G401 (cell line): ENCODE data around the gene LYL1. TPM values are rescaled to one million over a fixed set of nuclear protein-coding genes. Genes with fewer than 3 reads are reported as not detected.
A peak's percentile ranks its signal among the peaks of the same experiment; 100 is the strongest.

Source experiments
- DNase-seq: peaks from one replicate; pipeline ENCODE4 v3.0.0-alpha.2; 2015; ENCODE audit warnings: low spot score
- in situ Hi-C: cut with HindIII; loops from 2 replicates; pipeline ENCODE4 v1.10.0; 2016; ENCODE audit warnings: low sequenced_read_pairs, mixed read lengths
- total RNA-seq: library from RNA; depleted of rRNA; stranded (reverse); fragments of >200 nt; shearing (Covaris generic); gene quantifications from 2 replicates; pipeline ENCODE4 v1.2.3, GENCODE V29; 2014; rRNA removed

LYL1 gene
- total RNA-seq, 1 experiment from 2014 or later = not detected

DNA sequence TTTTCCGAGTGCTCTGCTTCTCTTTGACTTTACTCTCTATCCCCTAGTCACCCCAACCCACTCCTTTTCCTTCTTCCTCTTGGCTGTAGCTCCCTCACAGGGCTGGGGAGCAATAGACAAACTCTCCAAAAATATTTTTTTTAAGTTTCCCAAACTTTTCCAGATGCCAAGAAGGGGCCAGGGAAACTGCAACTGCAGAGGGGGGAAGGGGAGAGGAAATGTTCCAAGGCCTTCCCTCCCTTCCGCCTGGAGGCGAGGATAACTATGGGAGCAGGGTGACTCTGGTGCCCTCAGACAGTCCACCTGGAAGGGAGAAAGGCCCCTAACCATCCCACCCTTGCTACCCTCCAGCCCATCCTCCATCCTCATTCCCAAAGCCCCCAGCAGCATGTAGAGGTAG, 49.4 kb downstream of the LYL1 start:
- in situ Hi-C loops = loop anchor here (25.0 kb wide), 1 partner anchor 141 kb away; the partner anchor contains the start of gene SYCE2
- no peak for DNase-seq

DNA sequence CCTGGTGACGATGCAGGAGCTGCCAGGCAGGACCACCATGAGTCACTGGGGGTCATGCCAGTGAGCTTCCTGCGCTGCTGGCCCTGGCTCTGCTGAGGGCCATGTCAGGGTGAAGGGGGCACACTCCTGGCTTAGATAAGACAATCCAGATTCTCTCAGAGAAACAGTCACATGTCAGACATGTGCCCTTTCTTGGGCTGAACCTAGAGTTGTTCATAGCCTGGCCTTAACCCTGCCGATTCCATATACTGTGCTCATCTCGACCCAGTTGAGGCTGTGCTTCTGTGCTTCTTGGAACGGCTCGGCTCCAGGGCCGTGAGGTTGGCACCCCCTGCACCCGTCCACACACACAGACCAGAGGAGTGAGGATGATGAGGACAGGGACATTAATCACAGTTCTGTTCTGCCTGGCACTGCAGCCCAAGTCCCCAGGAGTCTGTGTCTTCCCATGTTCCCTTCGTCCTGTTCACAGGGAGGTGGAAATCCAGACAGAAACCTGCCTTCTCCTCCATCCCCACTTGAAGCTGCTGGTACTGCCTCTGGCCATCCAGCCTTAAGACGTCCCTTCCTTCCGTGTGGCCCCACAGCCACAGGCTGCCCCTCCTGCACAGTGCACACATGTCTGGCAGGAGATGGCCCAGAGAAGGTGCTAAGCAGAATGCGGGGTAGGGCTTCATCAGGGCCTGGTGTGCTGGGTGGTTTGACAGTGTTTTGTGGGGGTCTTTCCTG, 50.0 kb downstream of the LYL1 start:
- DNase-seq = no peak

DNA sequence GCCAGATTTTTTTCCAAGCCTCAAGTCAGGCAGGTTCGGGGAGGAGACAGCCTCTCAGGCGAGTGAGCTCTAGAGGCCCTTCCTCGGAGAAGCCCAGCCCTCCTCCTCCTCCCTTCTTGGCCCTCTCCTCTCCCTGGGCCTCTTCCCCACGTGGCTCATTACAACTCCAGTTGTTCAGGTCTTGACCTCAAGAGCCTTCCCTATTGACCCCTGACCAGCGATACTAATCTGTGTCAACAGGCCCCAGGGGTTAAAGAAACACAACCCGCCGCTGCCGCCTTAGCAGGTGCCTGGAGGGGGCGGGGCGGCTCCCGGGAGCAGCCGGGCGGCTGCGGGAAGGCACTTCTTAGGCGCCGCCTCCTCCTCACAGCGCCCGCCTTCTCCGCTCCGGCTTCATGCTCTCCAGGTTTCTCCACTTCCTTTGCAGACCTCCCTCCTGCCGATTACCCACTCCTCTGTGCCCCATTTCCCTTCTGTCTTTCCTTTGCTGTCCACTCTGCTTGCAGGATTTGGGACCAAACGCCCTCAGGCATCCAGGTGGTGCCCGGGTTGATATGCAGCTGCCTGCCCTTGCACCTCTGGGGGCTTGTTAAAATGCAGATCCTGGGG, 51.0 kb downstream of the LYL1 start:
- in situ Hi-C loops = loop anchor here (25.0 kb wide), 1 partner anchor 139 kb away; the partner anchor contains the start of gene SYCE2
- DNase-seq = peak; percentile 76

More for the DNA sequence above, 50.0 kb downstream of the LYL1 start:
- in situ Hi-C loops = loop anchor here (25.0 kb wide), 1 partner anchor 140 kb away; the partner anchor contains the start of gene SYCE2

DNA sequence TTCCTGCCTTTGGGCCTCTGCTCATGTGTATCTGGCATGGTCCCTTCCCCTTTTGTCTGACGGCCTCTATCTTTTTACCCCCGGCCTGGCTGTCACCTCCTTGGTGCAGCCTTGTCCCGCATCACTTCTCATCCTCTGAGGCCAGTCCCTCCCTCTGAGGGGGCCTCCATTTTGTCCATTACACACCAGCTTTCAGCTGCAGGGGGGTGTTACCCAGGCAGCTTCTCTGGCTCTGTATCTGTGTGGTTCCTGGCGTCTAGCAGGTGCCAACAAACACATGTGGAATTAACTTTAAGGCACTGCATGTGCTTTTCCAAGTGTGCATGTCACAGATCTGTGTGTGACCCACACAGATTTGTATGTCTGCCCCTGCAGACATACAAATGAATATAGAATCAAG, 52.4 kb downstream of the LYL1 start:
- DNase-seq = no peak

More for the DNA sequence above, 52.4 kb downstream of the LYL1 start:
- in situ Hi-C loops = loop anchor here (25.0 kb wide), 1 partner anchor 138 kb away; the partner anchor contains the start of gene SYCE2

Other genes with a start within 250 kb of the LYL1 start
- 68.1 and 68.4 TPM in 2 replicates for gene DNASE2, start 221.4 kb downstream of the LYL1 start, total RNA-seq
- gene KLF1, start 215.7 kb downstream of the LYL1 start, total RNA-seq = not detected in 2 replicates
- 90.3 and 125 TPM in 2 replicates for gene GCDH, start 211.7 kb downstream of the LYL1 start, total RNA-seq
- 0.17 and 0.31 TPM in 2 replicates for gene SYCE2, start 183.6 kb downstream of the LYL1 start, total RNA-seq
- 142 and 150 TPM in 2 replicates for gene FARSA, start 169.1 kb downstream of the LYL1 start, total RNA-seq
- gene CALR, start 164.2 kb downstream of the LYL1 start, total RNA-seq = 1,471 and 1,755 TPM in 2 replicates
- 76.4 and 88.8 TPM in 2 replicates for gene RAD23A, start 157.0 kb downstream of the LYL1 start, total RNA-seq
- 79.7 and 124 TPM in 2 replicates for gene GADD45GIP1, start 145.6 kb downstream of the LYL1 start, total RNA-seq
- 0.18 TPM in 1 of 2 replicates, not detected in the other for gene DAND5, start 133.3 kb downstream of the LYL1 start, total RNA-seq
- gene NFIX, start 107.4 kb downstream of the LYL1 start, total RNA-seq = 0.86 and 3.6 TPM in 2 replicates
- gene TRMT1, start 13.9 kb upstream of the LYL1 start, total RNA-seq = 86.8 and 87.0 TPM in 2 replicates
- 53.4 and 60.5 TPM in 2 replicates for gene NACC1, start 15.4 kb upstream of the LYL1 start, total RNA-seq
- 93.4 and 112 TPM in 2 replicates for gene STX10, start 47.5 kb upstream of the LYL1 start, total RNA-seq
- gene IER2, start 47.6 kb upstream of the LYL1 start, total RNA-seq = 33.3 and 40.5 TPM in 2 replicates